ENCODE measurements around the gene LRRC71.

Gene LRRC71

DNA sequence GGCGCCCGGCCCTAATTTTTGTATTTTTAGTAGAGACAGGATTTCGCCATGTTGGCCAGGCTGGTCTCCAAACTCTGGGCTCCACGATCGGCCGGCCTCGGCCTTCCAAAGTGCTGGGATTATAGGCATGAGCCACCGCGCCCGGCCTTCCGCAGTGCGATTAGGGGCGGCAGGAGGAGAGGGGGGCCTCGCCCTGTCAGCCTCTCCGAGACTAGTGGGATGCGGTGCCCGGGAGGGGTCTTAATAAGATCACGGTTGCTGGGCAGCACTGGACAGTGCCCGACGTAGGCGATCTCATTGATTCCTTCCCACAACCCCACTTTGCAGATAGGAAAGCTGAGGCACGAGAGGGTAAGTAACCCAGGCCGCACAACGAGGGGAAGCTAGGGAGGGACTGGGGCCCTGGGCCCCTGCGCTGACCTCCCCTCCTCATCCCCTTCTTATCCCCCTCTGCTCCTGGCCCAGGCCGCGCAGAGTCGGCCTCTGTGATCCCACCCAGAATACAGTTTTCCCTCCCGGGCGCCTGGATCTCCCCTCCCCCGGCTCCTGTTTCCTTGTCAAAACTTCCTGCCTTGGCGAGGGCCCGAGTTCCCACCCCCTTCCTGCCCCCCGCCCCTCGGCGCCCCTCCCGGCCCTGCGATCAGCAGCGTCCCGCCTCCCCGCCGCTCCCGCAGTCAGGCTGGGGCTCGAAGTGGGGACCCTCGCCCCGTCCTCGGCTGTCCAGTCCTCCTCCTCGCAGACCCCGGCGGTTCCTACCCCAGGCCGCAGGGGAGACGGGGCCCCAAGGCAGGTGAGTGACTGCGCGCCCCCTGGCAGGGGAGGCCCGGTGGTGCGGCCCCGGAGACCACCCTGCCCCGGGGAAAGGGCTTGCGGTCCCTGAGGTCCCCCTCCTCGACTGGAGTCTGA, 27.1 kb upstream of the LRRC71 start, which contains the start of gene PEAR1:
PEAR1 (plus strand) TSS at position 671 of the 906 bp plus-strand sequence. CDS start 10,209 bp downstream, outside the sequence.
- no peak for DNase-seq

DNA sequence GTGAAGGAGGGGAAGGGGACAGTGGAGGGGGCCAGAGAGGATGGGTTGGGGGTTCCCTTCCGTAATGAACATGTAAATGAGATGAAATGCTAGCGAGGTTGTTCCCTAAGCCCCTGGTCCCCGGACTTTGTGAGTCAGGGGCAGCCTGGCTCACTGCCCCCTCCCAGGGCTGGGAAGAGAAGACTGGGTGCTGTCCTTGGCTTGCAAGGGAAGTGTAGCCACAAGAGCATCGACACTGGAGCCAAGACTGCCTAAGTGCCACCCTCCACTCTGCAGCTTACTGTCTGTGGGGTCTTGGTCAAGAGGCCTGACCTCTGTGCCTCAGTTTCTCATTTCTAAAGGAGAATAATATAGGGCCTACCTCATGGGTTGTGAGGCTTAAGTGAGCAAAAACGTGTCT, 26.4 kb upstream of the LRRC71 start:
- no peak for DNase-seq

DNA sequence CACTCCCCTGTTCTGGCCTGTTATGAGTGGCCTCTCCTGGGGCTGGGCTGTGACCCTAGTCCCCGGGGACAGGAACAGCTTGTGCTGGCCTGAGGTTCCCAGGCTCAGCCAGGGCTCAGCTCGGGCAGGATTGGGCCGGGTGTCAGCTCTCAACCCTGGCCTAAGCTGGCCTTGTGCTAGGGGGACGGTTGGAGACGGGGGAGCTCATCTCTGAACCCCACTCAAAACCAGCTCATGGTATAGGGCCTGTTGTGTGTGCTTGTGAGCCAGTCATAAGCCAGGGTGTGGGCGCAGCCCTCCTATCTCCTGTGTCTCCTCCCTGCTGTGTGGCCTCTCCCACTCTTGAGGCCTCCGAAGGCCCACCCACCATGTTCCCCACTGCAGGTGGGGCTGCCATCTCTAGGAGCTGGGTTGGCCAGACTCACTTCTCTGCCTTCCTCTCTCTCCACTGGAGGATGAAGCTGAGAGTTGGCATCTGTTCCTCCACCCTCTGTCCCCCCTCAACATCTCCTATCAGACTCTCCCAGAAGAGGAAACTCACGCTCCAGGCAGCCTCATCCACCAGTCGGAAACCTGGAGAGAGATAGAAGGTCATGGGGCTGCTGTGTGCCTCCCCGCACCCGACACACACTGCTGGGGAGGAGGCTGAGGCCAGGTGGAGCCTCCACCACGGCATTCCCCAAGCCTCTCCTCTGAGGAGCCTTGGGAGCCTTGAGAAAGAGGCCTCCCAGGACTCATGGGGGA, 25.5 kb upstream of the LRRC71 start:
- no peak for DNase-seq

DNA sequence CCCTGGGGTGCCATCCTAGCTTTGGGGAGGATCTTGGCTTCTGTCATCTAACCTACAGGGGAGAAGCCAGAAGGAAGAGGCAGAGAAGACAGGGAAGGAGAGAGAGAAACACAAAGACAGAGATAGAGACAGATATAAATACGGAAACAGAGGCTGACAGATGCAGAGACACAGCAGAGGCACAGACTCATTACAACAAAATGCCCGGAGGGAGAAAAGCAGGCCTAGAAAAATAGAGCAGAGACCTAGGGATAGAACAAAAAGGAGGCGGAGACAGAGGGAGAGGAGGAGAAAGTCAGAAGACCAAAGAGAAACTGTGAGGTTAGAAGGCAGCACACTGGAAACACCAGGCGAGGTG, 25.0 kb upstream of the LRRC71 start:
- no peak for DNase-seq

DNA sequence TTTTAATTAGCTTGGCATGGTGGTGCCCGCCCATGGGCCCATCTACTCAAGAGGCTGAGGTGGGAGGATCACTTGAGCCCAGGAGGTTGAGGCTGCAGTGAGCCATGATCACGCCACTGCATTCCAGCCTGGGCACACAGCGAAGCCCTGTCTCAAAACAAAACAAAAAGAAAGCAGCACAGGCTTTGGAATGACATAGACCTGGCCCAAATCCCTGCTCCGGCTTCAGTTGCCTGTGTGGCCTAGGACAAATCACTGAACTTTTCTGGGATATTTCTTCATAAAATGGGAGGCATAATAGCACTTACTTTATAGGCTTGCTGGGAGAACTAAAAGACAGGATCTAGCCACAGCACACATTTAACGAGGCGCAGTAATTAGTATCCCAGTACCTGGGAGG, 24.5 kb upstream of the LRRC71 start:
- no peak for DNase-seq

DNA sequence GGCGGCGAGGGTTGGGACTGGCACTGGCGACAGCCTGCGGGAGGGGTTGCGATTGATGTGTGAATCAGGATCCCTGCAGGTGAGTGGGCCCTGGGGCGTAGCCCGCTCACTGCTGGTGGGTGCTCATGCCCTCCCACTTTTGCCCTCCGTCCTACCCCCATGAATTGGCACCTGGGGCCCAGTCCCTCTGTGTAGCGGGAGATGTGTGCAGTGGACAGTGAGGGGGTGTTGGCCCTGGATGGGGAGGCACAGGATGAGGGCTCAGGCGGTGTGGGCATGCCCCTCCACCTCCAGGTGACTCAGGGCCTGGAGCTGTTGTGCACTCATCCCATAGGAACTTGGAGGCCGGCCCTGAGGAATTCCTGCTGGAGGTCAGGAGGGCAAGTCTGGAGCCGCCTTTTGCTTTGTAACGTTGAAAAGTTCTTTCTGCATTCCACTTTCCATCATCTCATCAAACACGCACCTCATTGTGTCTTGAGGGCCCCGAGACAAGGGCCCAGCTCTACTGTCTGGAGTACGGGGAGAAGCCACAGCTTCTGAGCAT, 23.9 kb upstream of the LRRC71 start:
- DNase-seq, result peak; percentile 66

DNA sequence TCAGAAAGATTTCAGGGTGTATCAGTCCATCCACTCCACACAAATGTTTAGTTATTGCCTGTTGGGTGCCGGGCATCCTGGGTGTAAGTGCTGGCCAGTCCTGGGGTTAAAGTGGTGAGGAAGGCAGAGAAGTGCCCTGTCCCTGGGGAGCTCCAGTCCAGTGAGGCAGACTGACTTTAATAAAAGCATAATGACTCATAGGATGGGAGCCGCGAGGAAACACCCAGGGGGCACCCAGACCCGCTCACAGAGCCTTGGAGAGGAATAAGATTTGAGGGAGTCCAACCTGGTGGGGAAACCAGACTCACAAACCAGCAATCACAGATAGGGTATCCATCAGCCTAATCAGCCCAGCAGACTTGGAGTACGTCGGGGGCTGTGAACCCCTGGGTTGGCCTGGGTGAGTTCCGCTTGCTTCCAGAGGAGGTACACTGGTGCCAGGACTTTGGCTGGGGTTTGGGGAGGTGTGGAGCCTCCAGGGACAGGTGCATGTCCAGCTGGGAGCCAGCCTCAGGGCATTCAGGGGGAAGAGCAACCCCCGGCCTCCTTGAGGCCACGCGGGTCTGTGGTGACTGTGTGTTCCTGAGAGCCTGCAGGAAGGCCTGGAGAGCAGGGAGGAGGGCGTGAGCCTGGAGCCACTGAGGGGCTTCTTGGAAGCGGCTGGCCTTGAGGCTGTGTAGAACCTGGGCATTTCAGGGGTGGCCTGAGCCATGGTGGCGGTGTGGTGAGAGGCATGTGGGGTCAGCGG, 23.2 kb upstream of the LRRC71 start:
- DNase-seq, result peak; percentile 49

DNA sequence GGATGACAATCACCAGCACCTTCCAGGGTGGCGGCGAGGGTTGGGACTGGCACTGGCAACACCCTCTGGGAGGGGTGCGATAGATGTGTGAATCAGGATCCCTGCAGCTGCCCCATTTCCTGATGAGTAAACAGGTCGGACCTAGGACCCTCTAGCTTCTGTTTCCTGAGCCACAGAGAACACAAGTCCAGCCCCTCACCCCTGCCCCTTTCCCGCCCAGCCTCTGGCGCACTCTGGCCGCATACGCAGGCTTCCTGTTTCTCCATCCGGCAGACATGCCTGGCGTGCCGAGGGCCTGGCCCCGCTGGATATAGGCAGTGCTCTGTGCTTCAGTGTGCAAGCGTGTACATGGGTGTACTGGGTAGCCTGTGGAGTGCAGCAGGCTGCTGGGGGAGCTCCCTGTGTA, 22.3 kb upstream of the LRRC71 start:
- DNase-seq, result no peak

DNA sequence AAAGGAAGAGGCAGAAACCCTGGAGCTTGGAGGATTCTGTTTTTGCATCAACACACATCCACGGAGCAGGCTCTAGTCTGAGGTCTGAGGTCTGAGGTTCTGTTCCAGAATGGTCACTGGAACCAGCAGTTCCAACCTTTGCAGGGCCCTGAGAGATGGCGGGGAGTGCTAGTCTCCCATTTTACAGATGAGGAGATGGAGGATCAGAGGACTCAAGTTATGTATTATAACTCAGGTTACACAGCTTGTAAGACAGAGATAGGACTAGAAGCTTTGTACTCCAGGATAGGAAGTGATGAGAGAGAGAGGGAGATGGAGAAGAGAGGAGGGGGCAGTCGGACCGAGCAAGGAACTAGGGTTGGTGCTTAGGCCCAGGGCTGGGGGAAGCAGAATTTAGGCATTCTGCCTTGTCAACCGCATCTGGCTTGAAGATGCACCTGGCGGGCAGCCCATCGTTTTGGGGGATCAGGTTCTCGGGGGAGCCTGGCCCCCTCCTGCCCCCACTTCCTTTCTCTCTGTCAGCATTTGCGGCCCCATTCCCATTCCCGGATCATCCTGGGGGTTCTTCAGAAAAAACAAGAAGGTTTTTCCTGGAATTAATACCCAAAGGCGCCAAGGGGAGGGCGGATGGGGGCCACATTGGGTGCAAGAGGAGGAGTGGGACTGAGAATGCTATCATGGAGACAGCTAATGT, 21.3 kb upstream of the LRRC71 start:
- DNase-seq, result no peak

DNA sequence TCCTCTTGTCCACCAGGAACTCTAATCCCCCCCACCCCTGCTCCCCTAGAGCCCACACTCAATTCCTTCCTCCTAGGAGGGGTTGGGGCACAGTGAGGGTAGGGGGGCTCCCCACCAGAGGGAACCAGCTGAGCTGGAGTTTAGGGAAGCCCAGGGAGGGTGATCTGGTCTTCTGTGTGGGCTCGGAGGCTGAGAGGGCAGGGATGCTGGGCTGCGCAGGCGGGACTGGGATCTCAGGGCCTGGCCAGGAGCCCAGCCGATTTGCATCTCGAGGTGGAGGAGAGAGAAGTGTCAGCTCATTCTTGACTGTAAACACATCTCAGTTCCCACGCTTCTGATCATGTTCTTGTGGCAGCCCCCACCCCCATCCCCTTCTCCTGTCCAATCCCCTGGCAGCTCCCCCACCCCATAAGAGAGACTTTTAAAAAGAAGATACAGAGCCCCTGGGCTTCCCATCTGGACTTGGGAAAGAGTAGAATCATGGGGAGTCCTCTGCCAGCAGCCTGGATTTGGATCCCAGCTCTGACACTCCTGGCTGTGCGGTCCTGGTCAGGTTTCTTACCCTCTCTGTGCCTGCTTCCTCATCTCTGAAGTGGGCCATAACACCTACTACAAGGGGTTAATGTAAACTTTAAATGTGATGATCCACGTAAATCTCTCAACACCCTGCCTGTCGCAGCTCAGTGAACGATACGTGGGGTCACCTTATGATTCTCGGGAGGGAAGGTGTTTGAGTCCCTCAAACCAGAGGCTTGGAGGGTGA, 20.3 kb upstream of the LRRC71 start:
- DNase-seq, result no peak

DNA sequence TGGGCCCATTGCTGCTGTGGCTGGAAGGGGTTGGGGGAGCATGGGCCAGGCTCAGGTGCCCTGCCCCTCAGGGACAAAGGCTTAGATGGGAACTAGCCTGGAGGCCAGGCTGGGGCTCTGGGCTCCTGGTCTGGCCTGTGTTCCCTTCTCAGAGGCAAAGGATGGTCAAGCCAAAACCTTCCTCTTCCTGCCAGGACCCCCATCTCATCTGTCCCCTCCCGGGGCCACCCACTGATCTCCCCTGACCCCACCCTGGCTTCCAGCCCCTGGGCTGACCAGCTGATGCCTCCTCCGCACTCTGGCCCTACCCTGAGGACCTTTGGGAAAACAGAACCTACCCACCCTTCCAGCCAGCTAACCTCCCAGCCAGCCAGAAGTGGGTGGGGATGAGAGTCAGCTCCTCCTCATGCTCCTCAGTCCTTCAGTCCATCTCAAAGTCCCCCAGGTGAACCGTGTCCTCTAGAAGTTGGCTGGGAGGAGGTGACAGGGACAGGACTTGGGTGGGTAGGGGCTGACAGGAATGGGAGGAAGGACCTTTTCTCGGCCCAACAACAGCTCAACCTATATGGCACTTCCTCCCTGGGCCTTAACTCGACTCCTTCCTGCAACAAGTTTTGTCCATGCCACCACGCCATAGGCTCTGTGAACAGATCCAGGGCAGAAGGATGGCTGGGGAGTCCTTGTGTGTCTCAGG, 19.4 kb upstream of the LRRC71 start:
- DNase-seq, result no peak

DNA sequence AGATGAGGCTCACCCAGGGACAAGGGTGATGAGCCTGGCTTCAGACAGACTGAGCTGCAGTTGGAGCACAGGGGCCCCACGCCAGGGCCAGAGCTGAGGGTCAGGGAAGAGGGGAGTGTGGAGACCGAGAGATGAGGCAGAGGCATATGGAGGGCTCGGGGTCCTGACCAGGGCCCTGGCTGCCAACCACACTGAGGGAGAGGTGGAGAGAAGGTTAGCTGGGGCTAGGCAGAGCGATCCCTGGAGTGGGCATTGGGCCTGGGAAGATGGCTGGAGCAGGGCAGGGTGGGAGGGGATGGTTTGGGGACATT, 18.9 kb upstream of the LRRC71 start:
- no peak for DNase-seq

DNA sequence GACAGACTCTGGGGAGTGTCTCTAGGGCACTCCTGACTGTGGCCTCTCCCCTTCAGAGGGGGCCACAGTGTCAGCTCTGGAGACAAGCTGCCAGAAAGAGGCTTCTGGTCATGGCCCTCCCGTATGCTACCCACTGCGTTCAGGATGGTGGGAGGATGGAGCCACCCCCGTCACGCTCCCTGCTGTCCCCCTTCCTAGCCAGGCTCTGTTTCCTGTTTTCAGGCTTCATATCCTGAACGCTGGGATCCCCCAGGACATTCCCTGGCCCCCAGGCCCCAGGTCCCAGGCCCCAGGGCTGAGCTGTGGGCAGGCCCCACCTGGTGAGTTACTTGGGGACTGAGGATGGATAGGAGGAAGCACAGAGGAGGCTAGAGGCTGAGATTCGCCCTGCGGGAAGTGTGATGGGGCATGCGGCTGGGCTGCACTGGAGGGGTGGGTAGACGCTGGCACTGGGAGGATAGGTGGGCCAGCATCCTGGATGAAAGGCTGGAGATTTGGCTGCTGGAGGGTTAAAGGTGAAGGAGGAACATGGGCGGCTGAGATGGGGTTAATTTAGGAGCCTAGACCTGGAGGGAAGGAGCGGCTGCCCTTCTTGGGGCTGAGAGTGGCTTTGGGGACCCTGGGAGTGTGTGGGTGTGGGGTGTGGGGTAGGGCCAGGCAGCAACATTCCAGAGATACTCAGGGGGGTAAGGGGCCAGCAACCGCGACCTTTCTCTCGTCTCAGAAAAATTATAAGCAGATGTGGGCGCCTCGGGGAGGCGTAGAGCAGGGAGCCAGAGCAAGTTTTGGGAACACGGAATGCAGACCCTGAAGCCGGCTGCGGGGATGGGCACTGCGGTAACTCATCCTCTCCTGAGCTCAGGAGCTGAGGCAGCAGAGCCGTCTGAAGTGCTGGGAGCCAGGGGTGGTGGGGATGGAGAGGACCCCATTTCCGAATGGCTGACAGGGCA, 18.2 kb upstream of the LRRC71 start:
- DNase-seq, result no peak

DNA sequence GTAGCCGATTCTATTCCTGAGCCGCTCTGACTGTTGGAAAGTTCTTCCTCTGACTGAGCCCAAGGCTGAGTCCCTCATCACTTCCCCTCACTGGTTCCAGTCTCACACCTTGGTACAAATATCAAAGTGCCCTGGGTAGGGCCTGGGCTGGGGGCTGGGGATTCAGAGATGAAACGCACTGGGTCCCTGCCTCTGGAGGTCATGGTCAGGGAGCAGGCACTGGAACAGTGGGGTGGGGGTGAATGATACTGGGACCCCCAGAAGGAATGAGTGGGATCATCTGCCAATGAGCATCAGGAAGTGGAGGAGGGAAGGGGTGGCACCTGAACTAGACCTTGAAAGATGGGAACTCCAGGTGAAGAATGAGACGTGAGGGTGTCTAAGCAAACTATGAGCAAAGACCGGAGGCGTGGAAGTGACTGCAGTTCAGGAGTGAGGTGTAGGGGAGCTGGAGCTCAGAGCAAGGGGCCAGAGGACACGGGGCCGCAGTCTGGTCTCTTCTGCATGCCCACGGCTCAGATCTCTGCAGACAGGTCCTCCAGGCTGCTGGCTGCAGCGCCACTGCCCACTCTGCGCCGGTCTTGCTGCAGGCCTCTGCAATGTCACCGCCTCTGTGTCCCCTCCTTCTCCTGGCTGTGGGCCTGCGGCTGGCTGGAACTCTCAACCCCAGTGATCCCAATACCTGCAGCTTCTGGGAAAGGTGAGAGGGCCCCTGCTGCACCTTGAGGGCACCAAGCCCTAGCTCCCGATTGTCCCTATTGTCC, 16.9 kb upstream of the LRRC71 start:
- no peak for DNase-seq

DNA sequence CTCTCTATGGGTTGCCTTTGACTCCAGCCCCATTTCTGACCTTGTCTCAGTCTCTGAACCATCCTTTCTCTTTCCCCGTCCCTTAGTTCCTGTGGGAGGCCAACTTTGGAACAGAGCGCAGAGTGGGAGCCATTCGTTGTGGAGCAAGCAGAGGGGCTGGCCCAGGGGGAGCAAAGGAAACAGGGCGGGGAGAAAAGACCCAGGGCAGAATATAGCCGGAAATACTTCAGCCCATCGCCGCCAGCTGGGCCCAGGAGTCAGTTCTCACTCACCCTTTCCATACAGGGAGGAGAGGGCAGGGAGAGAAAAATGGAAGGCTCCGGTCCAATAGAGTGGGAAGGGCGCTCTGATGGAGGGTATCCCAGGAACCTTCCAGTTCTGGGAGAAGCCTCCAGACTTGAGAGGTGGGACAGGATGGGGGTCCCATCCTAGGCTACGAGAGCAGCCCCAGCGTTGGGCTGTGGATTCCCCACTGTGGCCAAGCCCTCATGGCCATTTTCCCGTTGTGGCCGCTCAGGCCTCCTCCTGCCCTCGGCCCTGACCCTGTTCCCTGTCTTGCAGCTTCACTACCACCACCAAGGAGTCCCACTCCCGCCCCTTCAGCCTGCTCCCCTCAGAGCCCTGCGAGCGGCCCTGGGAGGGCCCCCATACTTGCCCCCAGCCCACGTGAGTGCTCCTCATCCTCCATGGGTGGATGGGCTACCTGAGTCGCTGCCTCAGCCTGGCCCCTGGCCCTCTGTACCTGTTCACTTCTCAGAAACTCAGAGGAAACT, 16.1 kb upstream of the LRRC71 start:
- no peak for DNase-seq

DNA sequence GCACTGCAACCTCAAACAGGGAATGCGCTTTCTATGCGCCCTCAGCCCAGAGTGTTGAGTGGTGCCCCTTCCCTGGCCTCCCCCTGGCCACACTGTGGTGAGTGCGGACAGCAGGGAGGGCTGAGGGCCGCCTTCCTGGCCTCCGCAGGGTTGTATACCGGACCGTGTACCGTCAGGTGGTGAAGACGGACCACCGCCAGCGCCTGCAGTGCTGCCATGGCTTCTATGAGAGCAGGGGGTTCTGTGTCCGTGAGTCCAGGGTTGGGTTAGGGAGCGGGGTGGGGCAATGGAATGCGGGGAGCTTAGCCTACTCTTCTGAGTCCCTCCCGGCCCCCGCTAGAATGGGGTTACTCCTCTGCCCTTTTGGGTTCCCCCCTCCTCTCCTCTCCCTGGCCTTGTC, 15.3 kb upstream of the LRRC71 start:
- no peak for DNase-seq

DNA sequence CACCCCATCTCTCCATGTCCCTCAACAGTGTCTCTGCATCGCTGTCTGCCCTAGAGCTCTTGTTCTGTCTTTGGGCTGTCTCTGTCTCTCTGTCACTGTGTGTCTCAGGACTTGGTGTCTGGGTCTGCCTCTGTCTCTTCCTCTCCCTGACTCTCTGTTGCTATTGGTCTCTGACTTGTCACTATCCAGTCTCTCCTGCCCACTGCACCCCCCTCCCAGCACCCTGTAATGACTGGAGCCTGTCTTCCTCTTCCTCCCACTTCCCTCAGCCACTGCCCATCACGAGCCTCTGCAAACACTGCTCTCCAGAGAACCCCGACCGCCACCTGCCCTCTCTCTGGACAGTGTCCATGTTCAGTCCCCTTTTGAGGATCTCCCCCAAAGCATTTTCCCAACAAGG, 14.8 kb upstream of the LRRC71 start:
- no peak for DNase-seq

DNA sequence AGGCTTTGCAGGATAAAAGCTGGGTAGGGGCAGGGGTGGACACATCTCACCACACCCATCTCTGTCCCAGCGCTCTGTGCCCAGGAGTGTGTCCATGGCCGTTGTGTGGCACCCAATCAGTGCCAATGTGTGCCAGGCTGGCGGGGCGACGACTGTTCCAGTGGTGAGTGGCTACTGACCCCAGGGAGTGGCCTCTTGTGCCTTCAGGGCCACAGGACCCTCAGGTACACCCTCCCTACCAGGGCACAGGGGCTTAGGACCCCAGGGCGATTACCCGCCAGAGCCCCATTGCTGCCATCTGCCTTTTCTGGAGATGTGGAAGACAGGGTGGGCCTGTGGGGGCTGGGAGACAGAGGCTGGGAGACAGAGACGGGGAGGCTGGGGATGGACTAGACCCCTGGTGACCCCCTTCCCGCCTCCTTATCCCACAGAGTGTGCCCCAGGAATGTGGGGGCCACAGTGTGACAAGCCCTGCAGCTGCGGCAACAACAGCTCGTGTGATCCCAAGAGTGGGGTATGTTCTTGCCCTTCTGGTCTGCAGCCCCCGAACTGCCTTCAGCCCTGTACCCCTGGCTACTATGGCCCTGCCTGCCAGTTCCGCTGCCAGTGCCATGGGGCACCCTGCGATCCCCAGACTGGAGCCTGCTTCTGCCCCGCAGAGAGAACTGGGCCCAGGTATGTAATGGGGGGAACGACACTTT, 14.1 kb upstream of the LRRC71 start:
- no peak for DNase-seq
